ENCODE results near the gene NT5C1B. TPM values are rescaled to one million over a fixed set of nuclear protein-coding genes. Genes with fewer than 3 reads are reported as not detected.

The NT5C1B gene
- polyA plus RNA-seq, 1 donor from 2014 or later = not detected

DNA sequence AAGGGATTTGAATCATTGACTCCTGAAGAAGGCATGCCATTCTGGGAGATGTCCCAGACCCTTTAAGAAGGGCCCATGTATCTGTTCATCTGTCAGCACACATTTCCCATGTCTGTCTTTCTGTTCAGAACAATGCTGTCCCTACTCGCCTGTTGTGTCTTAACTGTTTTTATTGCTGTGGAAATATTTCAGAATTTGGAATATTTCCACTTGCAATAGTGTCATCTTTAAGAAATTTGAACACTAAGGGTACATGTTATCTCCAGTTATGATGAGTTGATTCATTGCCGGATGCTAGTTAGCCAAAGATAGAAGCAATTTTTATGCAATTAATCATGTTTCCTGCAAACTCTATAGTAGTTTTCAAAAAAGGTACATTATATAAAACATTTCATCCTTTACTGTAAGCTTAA lies 36.9 kb upstream of the NT5C1B start:
- Histone ChIP-seq H3K4me2 (ENCODE audit: low read length) (no peak overlapping the region), H3K79me2 (replicated peaks; ENCODE audit: insufficient read depth, low read length) (no peaks in the 10 kb centered on the region), H3F3A (ENCODE audit: insufficient read depth, low read length, poor library complexity, severe bottlenecking) (no peaks in the 10 kb centered on the region), H2AFZ (ENCODE audit: low read depth, low read length) (no peak overlapping the region), H3K27me3 (ENCODE audit: insufficient read depth, low read depth, low read length) (no peaks in the 10 kb centered on the region), H3K27ac (ENCODE audit: low read length) (no peak overlapping the region), H3K9me2 (ENCODE audit: insufficient read depth, low read length) (no peaks in the 10 kb centered on the region), H3K9ac (ENCODE audit: low read length) (no peak overlapping the region), H3K36me3 (ENCODE audit: insufficient read depth, low read length) (no peaks in the 10 kb centered on the region), H4K20me1 (ENCODE audit: insufficient read depth) (no peaks in the 10 kb centered on the region), H3K4me3 (ENCODE audit: low read length) (no peak overlapping the region), H3K9me3 (ENCODE audit: low read length) (no peaks in the 10 kb centered on the region)
- TF ChIP-seq, protein P1, sequence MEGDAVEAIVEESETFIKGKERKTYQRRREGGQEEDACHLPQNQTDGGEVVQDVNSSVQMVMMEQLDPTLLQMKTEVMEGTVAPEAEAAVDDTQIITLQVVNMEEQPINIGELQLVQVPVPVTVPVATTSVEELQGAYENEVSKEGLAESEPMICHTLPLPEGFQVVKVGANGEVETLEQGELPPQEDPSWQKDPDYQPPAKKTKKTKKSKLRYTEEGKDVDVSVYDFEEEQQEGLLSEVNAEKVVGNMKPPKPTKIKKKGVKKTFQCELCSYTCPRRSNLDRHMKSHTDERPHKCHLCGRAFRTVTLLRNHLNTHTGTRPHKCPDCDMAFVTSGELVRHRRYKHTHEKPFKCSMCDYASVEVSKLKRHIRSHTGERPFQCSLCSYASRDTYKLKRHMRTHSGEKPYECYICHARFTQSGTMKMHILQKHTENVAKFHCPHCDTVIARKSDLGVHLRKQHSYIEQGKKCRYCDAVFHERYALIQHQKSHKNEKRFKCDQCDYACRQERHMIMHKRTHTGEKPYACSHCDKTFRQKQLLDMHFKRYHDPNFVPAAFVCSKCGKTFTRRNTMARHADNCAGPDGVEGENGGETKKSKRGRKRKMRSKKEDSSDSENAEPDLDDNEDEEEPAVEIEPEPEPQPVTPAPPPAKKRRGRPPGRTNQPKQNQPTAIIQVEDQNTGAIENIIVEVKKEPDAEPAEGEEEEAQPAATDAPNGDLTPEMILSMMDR (IDR thresholded peaks at IDR 0.05; ENCODE audit: poor library complexity, severe bottlenecking) = no peak
- TF ChIP-seq MXI1 (conservative IDR thresholded peaks at IDR 0.05; ENCODE audit: poor library complexity, severe bottlenecking) (no peak), RAD21 (conservative IDR thresholded peaks at IDR 0.05) (no peak), TAF1 (IDR thresholded peaks at IDR 0.05; ENCODE audit: low read depth) (no peak), SMC3 (conservative IDR thresholded peaks at IDR 0.05; ENCODE audit: poor library complexity) (no peak), POLR2AphosphoS5 (IDR thresholded peaks at IDR 0.05) (no peak), EZH2 (IDR thresholded peaks at IDR 0.05; ENCODE audit: borderline replicate concordance, insufficient read depth, low read length, poor library complexity, severe bottlenecking) (no peak), EP300 (conservative IDR thresholded peaks at IDR 0.05; ENCODE audit: poor library complexity, severe bottlenecking) (no peak)
- TF ChIP-seq, protein P2, sequence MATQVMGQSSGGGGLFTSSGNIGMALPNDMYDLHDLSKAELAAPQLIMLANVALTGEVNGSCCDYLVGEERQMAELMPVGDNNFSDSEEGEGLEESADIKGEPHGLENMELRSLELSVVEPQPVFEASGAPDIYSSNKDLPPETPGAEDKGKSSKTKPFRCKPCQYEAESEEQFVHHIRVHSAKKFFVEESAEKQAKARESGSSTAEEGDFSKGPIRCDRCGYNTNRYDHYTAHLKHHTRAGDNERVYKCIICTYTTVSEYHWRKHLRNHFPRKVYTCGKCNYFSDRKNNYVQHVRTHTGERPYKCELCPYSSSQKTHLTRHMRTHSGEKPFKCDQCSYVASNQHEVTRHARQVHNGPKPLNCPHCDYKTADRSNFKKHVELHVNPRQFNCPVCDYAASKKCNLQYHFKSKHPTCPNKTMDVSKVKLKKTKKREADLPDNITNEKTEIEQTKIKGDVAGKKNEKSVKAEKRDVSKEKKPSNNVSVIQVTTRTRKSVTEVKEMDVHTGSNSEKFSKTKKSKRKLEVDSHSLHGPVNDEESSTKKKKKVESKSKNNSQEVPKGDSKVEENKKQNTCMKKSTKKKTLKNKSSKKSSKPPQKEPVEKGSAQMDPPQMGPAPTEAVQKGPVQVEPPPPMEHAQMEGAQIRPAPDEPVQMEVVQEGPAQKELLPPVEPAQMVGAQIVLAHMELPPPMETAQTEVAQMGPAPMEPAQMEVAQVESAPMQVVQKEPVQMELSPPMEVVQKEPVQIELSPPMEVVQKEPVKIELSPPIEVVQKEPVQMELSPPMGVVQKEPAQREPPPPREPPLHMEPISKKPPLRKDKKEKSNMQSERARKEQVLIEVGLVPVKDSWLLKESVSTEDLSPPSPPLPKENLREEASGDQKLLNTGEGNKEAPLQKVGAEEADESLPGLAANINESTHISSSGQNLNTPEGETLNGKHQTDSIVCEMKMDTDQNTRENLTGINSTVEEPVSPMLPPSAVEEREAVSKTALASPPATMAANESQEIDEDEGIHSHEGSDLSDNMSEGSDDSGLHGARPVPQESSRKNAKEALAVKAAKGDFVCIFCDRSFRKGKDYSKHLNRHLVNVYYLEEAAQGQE (IDR thresholded peaks at IDR 0.05; ENCODE audit: borderline replicate concordance) = no peak

DNA sequence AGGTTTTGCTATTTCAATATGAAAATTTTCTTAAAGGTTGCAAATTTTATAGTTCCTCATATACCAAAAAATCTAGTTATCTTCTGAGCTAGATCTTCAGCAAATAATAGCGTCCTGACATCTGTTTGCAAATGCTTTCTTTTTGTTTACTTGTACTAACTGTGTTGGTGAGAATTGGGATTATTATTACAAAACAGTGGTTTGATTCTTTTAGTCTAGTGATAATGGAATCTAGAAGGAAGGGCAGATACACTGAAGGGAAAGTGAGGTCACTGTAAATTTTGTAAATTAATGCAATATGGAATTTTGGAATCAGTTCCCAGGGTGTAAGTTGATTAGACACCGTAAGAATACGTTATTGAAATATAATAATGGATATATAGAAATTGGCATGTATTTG lies 36.2 kb upstream of the NT5C1B start:
- Histone ChIP-seq H3K4me2 (ENCODE audit: low read length) (no peak overlapping the region), H2AFZ (ENCODE audit: low read depth, low read length) (no peak overlapping the region), H3K79me2 (replicated peaks; ENCODE audit: insufficient read depth, low read length) (no peaks in the 10 kb centered on the region), H3K27me3 (ENCODE audit: insufficient read depth, low read depth, low read length) (no peaks in the 10 kb centered on the region), H3K9me2 (ENCODE audit: insufficient read depth, low read length) (no peaks in the 10 kb centered on the region), H3K27ac (ENCODE audit: low read length) (no peak overlapping the region), H3K36me3 (ENCODE audit: insufficient read depth, low read length) (no peaks in the 10 kb centered on the region), H3K9me3 (ENCODE audit: low read length) (no peaks in the 10 kb centered on the region), H3K4me3 (ENCODE audit: low read length) (no peak overlapping the region), H3K9ac (ENCODE audit: low read length) (no peak overlapping the region), H3F3A (ENCODE audit: insufficient read depth, low read length, poor library complexity, severe bottlenecking) (no peaks in the 10 kb centered on the region), H4K20me1 (ENCODE audit: insufficient read depth) (no peaks in the 10 kb centered on the region)
- no peak for TF ChIP-seq POLR2AphosphoS5 (IDR thresholded peaks at IDR 0.05)

DNA sequence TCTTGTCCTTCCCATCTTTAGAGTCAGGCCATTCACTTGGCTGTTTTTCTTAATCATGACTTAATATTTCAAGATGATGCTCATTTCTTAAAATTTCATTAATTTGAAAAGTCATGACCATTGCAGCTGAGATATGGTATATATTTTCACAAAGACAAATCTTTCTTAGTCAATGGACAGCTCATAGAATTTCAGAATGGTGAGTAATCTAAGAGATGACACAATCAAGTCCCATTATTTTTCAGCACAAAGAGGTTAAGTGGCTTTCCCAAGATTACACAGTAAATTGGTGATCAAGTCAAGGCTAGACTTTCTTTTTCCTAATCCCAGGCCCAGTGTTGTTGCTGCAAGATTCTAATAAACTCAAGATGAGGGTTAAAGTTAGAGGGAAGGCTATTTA lies 34.4 kb upstream of the NT5C1B start:
- H3K9ac ChIP-seq (ENCODE audit: low read length) = no peak overlapping the region
- H2AFZ ChIP-seq (ENCODE audit: low read depth, low read length) = no peak overlapping the region
- H3K4me3 ChIP-seq (ENCODE audit: low read length) = no peak overlapping the region
- no peaks in the 10 kb centered on the region for H3K36me3 ChIP-seq (ENCODE audit: insufficient read depth, low read length)
- H3K79me2 ChIP-seq (replicated peaks; ENCODE audit: insufficient read depth, low read length) = no peaks in the 10 kb centered on the region
- no peaks in the 10 kb centered on the region for H3K9me2 ChIP-seq (ENCODE audit: insufficient read depth, low read length)
- TF ChIP-seq EP300 (conservative IDR thresholded peaks at IDR 0.05; ENCODE audit: poor library complexity, severe bottlenecking) = no peak
- TF ChIP-seq, protein P2 (IDR thresholded peaks at IDR 0.05; ENCODE audit: borderline replicate concordance) = no peak
- TF ChIP-seq RAD21 (conservative IDR thresholded peaks at IDR 0.05) = no peak
- TF ChIP-seq SMC3 (conservative IDR thresholded peaks at IDR 0.05; ENCODE audit: poor library complexity) = no peak
- TF ChIP-seq POLR2AphosphoS5 (IDR thresholded peaks at IDR 0.05) = no peak
- no peak for TF ChIP-seq TAF1 (IDR thresholded peaks at IDR 0.05; ENCODE audit: low read depth)
- no peak for TF ChIP-seq EZH2 (IDR thresholded peaks at IDR 0.05; ENCODE audit: borderline replicate concordance, insufficient read depth, low read length, poor library complexity, severe bottlenecking)
- no peak for TF ChIP-seq MXI1 (conservative IDR thresholded peaks at IDR 0.05; ENCODE audit: poor library complexity, severe bottlenecking)
- TF ChIP-seq, protein P1 (IDR thresholded peaks at IDR 0.05; ENCODE audit: poor library complexity, severe bottlenecking) = no peak
- H3K4me2 ChIP-seq (ENCODE audit: low read length) = no peak overlapping the region
- no peaks in the 10 kb centered on the region for H3F3A ChIP-seq (ENCODE audit: insufficient read depth, low read length, poor library complexity, severe bottlenecking)
- H3K9me3 ChIP-seq (ENCODE audit: low read length) = no peaks in the 10 kb centered on the region
- H3K27ac ChIP-seq (ENCODE audit: low read length) = no peak overlapping the region
- H3K27me3 ChIP-seq (ENCODE audit: insufficient read depth, low read depth, low read length) = no peaks in the 10 kb centered on the region
- no peaks in the 10 kb centered on the region for H4K20me1 ChIP-seq (ENCODE audit: insufficient read depth)

Measured in neural cell (in vitro differentiated cells).